ENCODE results near the gene HLTF.

Gene HLTF, protein sequence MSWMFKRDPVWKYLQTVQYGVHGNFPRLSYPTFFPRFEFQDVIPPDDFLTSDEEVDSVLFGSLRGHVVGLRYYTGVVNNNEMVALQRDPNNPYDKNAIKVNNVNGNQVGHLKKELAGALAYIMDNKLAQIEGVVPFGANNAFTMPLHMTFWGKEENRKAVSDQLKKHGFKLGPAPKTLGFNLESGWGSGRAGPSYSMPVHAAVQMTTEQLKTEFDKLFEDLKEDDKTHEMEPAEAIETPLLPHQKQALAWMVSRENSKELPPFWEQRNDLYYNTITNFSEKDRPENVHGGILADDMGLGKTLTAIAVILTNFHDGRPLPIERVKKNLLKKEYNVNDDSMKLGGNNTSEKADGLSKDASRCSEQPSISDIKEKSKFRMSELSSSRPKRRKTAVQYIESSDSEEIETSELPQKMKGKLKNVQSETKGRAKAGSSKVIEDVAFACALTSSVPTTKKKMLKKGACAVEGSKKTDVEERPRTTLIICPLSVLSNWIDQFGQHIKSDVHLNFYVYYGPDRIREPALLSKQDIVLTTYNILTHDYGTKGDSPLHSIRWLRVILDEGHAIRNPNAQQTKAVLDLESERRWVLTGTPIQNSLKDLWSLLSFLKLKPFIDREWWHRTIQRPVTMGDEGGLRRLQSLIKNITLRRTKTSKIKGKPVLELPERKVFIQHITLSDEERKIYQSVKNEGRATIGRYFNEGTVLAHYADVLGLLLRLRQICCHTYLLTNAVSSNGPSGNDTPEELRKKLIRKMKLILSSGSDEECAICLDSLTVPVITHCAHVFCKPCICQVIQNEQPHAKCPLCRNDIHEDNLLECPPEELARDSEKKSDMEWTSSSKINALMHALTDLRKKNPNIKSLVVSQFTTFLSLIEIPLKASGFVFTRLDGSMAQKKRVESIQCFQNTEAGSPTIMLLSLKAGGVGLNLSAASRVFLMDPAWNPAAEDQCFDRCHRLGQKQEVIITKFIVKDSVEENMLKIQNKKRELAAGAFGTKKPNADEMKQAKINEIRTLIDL

DNA sequence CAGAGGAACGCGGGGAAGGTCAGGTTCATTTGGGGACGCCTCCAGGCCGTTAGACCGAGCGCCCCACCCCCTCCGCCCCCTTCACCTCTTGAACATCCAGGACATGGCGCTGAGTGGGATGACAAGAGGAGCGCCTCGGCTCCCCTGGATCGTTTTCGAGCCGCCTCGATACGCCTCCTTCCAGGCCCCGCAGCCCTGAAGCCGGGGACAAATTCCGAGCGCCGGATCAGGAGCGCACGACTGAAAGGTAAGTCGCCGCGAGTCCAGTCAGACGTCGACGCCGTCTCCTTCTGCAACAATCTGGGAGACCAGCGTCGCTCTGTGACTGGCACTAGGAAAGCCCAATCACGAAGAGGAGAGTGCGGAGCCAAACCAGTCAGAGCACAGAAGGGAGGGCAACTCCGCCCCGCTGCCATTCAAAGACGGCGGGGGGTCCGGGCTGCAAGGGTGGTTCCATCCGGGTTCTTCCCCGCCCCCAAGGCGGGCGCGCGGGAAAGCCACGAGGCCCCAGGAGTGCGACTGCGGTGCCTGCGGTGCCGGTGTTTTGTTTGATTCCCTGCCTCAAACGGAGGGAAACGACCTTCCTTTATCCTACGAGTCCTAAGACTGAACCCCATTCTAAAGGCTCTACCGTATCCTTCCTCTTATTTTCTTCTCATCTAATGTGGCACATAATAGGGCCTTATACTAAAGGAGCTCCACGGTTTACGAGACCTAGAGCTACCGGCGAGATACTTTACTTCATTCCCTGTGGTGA is at the start of gene HLTF:
TSS of gene HLTF (minus strand) at position 302 of the 757 bp plus-strand sequence. CDS start at position 105, 197 bp downstream.
- Histone ChIP-seq H4K20me1 (peaks cover 0 to 15% (median 4%) of the 10 kb centered on the region in 11 experiments; a peak in 6 of 22 replicates), H3K27ac (peak within 1 kb of the TSS in 9 of 11 experiments; percentile 30 to 80 (median 74); a peak in 18 of 22 replicates), H3K9ac (peak within 1 kb of the TSS; percentile 53 to 85 (median 78); a peak in 21 of 22 replicates), H3K36me3 (peaks cover 0 to 33% (median 27%) of the 10 kb centered on the region in 11 experiments; a peak in 16 of 22 replicates), H3K4me1 (peaks cover 8 to 27% (median 15%) of the 10 kb centered on the region in 10 experiments; a peak in 19 of 20 replicates), H3K27me3 (no peaks in the 10 kb centered on the region), H3K4me3 (peak within 1 kb of the TSS; percentile 71 to 88 (median 82)), H3K9me3 (replicated peaks in 1 of 11) (peaks cover 0 to 9% (median 6%) of the 10 kb centered on the region in 11 experiments; a peak in 12 of 22 replicates), H3K4me2 (peak within 1 kb of the TSS; percentile 80 to 97 (median 92))
- TF ChIP-seq Cebpa-rat (IDR thresholded peaks at IDR 0.05), result no peak

DNA sequence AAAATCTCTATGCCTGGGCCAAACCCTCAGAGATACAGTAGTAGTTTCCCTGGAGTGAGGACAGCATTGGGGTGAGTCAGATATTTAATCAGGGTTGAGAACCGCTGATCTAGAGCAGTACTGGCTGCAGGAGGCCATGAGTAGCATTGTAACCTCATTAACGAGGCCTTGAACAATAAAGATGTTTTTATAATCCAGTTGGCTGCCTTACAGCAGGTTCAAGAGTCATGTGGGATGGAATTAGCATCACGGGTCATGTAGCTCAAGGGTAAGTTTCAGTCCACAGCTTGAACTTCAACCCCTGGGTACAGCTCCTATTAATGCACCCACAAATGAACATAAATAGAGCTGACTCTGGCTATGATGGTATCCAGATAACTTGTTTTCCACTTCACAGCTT is 48.2 kb upstream of the HLTF start:
- Histone ChIP-seq H3K36me3 (peaks cover 0 to 34% (median 10%) of the 10 kb centered on the region in 11 experiments; a peak in 14 of 22 replicates), H3K4me2 (no peak overlapping the region), H3K9me3 (replicated peaks in 1 of 11) (peaks cover 0 to 12% (median 0%) of the 10 kb centered on the region in 11 experiments; a peak in 4 of 22 replicates), H4K20me1 (peaks cover 0 to 30% (median 0%) of the 10 kb centered on the region in 11 experiments; a peak in 4 of 22 replicates), H3K4me3 (no peak overlapping the region), H3K27ac (no peak overlapping the region), H3K4me1 (peaks cover 17 to 24% (median 20%) of the 10 kb centered on the region in 10 experiments), H3K9ac (no peak overlapping the region), H3K27me3 (no peaks in the 10 kb centered on the region)
- TF ChIP-seq Cebpa-rat (IDR thresholded peaks at IDR 0.05), result no peak

DNA sequence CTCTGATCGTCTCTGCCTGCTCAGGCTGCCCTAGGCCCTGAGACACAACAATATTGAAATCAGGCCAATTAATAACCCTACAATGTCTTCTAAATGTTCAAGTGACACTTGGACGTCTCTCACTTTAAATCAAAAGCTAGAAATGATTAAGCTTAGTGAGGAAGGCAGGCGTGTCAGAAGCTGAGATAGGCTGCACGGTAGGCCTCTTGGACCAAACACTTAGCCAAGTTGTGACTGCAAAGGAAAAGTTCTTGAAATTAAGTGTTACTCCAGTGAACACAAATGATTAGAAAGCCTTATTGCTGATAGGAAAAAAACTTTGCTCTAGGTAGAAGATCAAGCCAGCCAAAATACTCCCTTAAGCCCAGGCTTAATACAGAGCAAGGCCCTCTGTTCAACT is 45.3 kb upstream of the HLTF start:
- no peak for TF ChIP-seq Cebpa-rat (IDR thresholded peaks at IDR 0.05)
- peaks cover 23 to 35% (median 27%) of the 10 kb centered on the region in 10 experiments for H3K4me1 ChIP-seq
- H3K4me2 ChIP-seq, result peak overlapping the region; percentile 72 to 93 (median 87)
- no peak overlapping the region for H3K27ac ChIP-seq
- peaks cover 0 to 30% (median 0%) of the 10 kb centered on the region in 11 experiments; a peak in 4 of 22 replicates for H4K20me1 ChIP-seq
- H3K4me3 ChIP-seq, result peak overlapping the region in 2 of 10 experiments; percentile 94 to 96; a peak in 3 of 20 replicates
- H3K27me3 ChIP-seq, result no peaks in the 10 kb centered on the region
- H3K9me3 ChIP-seq (replicated peaks in 1 of 11), result peaks cover 0 to 12% (median 0%) of the 10 kb centered on the region in 11 experiments; a peak in 4 of 22 replicates
- peaks cover 0 to 34% (median 10%) of the 10 kb centered on the region in 11 experiments; a peak in 12 of 22 replicates for H3K36me3 ChIP-seq
- peak overlapping the region in 1 of 11 experiments; percentile 83; a peak in 1 of 22 replicates for H3K9ac ChIP-seq

DNA sequence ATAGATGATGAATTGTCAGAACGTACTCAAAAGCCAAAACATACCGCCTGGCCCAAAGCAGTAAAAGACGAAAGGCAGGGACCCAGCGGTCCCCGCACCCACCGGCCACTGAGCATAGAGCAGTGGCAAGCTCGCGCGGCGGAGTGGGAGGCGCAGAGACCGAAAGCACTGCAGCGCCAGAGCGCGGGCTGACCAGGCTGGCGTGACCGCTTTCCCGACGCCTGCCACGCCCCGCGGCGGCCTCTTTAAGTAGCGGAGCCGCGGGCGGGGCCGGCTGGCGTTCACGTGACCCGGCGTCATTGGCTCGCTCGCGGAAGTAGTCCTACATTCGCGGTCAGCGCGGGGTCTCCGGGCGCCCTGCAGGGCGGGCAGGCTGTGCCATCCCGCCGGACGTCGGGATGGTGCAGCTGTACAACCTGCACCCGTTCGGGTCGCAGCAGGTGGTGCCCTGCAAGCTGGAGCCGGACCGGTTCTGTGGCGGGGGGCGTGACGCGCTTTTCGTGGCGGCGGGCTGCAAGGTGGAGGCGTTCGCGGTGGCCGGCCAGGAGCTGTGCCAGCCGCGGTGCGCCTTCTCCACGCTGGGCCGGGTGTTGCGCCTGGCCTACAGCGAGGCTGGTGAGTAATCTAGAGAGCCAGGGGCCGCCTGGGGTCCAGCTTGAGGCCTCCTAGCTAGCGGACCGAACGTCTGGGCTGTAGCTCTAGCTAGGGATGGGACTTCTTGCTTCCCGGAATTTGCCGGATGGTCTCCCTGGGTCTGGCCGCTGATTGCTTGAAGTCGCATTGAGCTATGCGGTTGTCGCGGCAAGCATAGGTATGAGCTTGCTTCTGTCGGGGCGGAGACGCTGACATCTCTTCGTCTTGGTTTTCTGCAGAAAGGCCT is 43.2 kb upstream of the HLTF start, which contains the start of gene HPS3:
TSS of gene HPS3 (plus strand) at position 313 of the 880 bp plus-strand sequence. CDS start at position 399, 86 bp downstream.
- Histone ChIP-seq H3K9me3 (replicated peaks in 1 of 11) (peaks cover 0 to 12% (median 0%) of the 10 kb centered on the region in 11 experiments; a peak in 4 of 22 replicates), H3K4me3 (peak within 1 kb of the TSS; percentile 84 to 97 (median 88)), H3K4me2 (peak within 1 kb of the TSS; percentile 72 to 93 (median 87)), H3K27me3 (no peaks in the 10 kb centered on the region), H3K36me3 (peaks cover 0 to 23% (median 6%) of the 10 kb centered on the region in 11 experiments; a peak in 9 of 22 replicates), H3K4me1 (peaks cover 23 to 35% (median 27%) of the 10 kb centered on the region in 10 experiments), H3K27ac (peak within 1 kb of the TSS; percentile 64 to 87 (median 77)), H4K20me1 (peaks cover 0 to 30% (median 0%) of the 10 kb centered on the region in 11 experiments; a peak in 4 of 22 replicates), H3K9ac (peak within 1 kb of the TSS; percentile 78 to 87 (median 83))
- no peak for TF ChIP-seq Cebpa-rat (IDR thresholded peaks at IDR 0.05)

DNA sequence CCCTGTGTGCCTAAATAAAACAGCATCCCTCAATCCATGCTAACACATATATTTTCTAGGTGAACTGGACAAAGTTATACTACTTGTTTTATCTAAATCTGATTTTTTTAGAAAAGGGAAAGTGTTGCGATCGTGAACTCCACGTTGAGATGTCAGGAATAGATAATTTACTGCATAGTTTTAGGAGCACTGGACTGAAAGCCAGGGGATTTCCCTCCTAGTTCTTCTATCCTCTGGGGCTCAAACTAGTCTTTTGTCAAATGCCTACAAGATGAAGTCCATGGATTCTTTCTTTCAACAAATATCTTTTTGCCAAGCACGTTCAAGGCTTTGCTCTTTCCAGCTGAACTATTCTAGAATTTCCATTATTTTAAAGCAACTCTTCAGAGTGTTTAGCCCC is 42.5 kb upstream of the HLTF start:
- no peak for TF ChIP-seq Cebpa-rat (IDR thresholded peaks at IDR 0.05)
- H3K4me1 ChIP-seq, result peaks cover 23 to 35% (median 27%) of the 10 kb centered on the region in 10 experiments
- H3K9me3 ChIP-seq (replicated peaks in 1 of 11), result peaks cover 0 to 12% (median 0%) of the 10 kb centered on the region in 11 experiments; a peak in 4 of 22 replicates
- no peaks in the 10 kb centered on the region for H3K27me3 ChIP-seq
- H3K4me2 ChIP-seq, result peak overlapping the region; percentile 72 to 93 (median 87)
- peak overlapping the region in 10 of 11 experiments; percentile 69 to 87 (median 77); a peak in 12 of 22 replicates for H3K27ac ChIP-seq
- peaks cover 0 to 16% (median 5%) of the 10 kb centered on the region in 11 experiments; a peak in 9 of 22 replicates for H3K36me3 ChIP-seq
- peak overlapping the region; percentile 78 to 87 (median 83); a peak in 21 of 22 replicates for H3K9ac ChIP-seq
- peaks cover 0 to 27% (median 0%) of the 10 kb centered on the region in 11 experiments; a peak in 3 of 22 replicates for H4K20me1 ChIP-seq
- peak overlapping the region; percentile 84 to 97 (median 88) for H3K4me3 ChIP-seq

DNA sequence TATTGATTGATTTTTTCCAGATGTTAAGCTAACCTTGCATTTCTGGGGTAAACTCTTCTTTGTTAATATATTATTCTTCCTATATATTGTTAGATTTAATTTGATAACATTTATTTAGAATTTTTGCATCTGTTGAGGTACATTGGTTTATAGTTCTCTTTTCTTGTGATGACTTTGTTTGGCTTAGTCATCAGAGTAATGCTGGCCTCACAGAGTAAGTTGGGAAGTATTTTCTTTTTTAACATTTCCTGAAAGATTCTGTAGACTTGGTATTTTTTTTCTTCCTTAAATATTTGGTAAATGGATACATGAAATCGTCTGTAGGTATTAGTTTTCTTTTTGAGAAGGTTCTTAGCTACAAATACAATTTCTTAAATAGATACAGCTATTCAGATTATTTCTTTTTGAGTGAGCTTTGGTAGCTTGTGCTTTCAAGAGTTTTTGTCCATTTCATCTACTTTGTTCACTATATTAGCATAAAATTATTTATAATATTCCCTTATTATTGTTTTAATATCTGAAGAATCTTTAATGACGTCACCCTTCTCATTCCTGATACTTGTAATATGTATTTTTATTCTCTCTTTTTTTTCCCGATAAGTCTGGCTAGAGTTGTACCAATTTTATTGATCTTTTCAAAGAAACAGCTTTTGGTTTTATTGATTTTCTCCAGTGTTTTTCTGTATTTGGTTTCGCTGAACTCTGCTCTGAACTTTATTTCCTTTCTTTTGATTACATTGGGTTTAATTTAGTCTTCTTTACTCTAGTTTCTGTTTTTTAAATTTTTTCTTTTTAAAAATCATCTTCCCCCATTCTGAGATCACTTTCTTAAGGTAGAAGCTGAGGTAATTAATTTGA is 36.6 kb upstream of the HLTF start:
- no peak for TF ChIP-seq Cebpa-rat (IDR thresholded peaks at IDR 0.05)
- Histone ChIP-seq H4K20me1 (no peaks in the 10 kb centered on the region), H3K36me3 (no peaks in the 10 kb centered on the region), H3K27me3 (no peaks in the 10 kb centered on the region), H3K27ac (no peak overlapping the region), H3K4me2 (peak overlapping the region in 2 of 11 experiments; percentile 27 to 47; a peak in 4 of 22 replicates), H3K9me3 (replicated peaks in 1 of 11) (no peaks in the 10 kb centered on the region), H3K9ac (no peak overlapping the region), H3K4me1 (peaks cover 0 to 8% (median 0%) of the 10 kb centered on the region in 10 experiments; a peak in 5 of 20 replicates), H3K4me3 (no peak overlapping the region)
